Measurements from ENCODE around the gene RCN2. TPM values are rescaled to one million over a fixed set of nuclear protein-coding genes. Genes with fewer than 3 reads are reported as not detected.

RCN2 gene
- total and polyA plus RNA-seq, 2 experiments from 2014 or later = 170 to 327 TPM

- no peak for TF ChIP-seq ETS1 (IDR thresholded peaks at IDR 0.05)
- TF ChIP-seq REST (IDR thresholded peaks at IDR 0.05; ENCODE audit: unreplicated experiment) = no peak
- TF ChIP-seq ZNF331 (CRISPR knock-in tag; IDR thresholded peaks at IDR 0.05; ENCODE audit: low read depth) = no peak
- TF ChIP-seq NANOG (IDR thresholded peaks at IDR 0.05; ENCODE audit: borderline replicate concordance) = no peak
Measured at GRCh38 chr15:76912430-76912829, 19.1 kb upstream of the RCN2 start (continued).

GRCh38 chr15:76913737-76914136 is 17.8 kb upstream of the RCN2 start:
- ATAC-seq (no peak), DNase-seq (ENCODE audit: low spot score) (no peak)
- no peaks in the 10 kb centered on the region for H3F3A ChIP-seq (replicated peaks; ENCODE audit: low read depth)
- no peak overlapping the region for H3K4me3 Mint-ChIP-seq
- H3K36me3 Mint-ChIP-seq (ENCODE audit: low read depth) = no peaks in the 10 kb centered on the region
- 0 out of 2 replicates have a peak, but pooled peaks cover 10% of the 10 kb centered on the region for H3K9me2 ChIP-seq (ENCODE audit: insufficient read depth)
- no peaks in the 10 kb centered on the region for H3K4me1 ChIP-seq (ENCODE audit: insufficient read depth)
- H3K36me3 ChIP-seq (ENCODE audit: insufficient read depth) = no peaks in the 10 kb centered on the region
- no peaks in the 10 kb centered on the region for H4K20me1 ChIP-seq (replicated peaks; ENCODE audit: insufficient read depth)
- H3K27ac ChIP-seq (ENCODE audit: low read depth) = no peak overlapping the region
- no peak overlapping the region for H3K4me3 ChIP-seq
- H3K4me1 Mint-ChIP-seq = no peaks in the 10 kb centered on the region
- H3K27me3 Mint-ChIP-seq (ENCODE audit: insufficient read depth, low read depth, poor library complexity) = no peaks in the 10 kb centered on the region
- H3K27me3 ChIP-seq (ENCODE audit: insufficient read depth) = no peaks in the 10 kb centered on the region; the same call in 1 of the 2 replicates
- no peak overlapping the region for H3K27ac Mint-ChIP-seq
- no peaks in the 10 kb centered on the region for H3K9me3 Mint-ChIP-seq
- H2AFZ ChIP-seq = no peak overlapping the region
- no peak overlapping the region for H3K4me2 ChIP-seq
- H3K79me2 ChIP-seq (replicated peaks; ENCODE audit: insufficient read depth) = no peaks in the 10 kb centered on the region
- no peak for TF ChIP-seq ETS1 (IDR thresholded peaks at IDR 0.05)
- TF ChIP-seq CREB1 (CRISPR knock-in tag; IDR thresholded peaks at IDR 0.05; ENCODE audit: low read depth) = no peak
- TF ChIP-seq STAT1 (IDR thresholded peaks at IDR 0.05; ENCODE audit: unreplicated experiment) = no peak
- no peak for TF ChIP-seq ZNF114 (CRISPR knock-in tag; IDR thresholded peaks at IDR 0.05)
- no peak for TF ChIP-seq POLR2AphosphoS5 (IDR thresholded peaks at IDR 0.05; ENCODE audit: low read depth)
- TF ChIP-seq NANOG (IDR thresholded peaks at IDR 0.05; ENCODE audit: borderline replicate concordance) = no peak
- TF ChIP-seq REST (IDR thresholded peaks at IDR 0.05; ENCODE audit: unreplicated experiment) = no peak
- TF ChIP-seq EZH2 (IDR thresholded peaks at IDR 0.05; ENCODE audit: low read depth, unreplicated experiment) = no peak
- no peak for TF ChIP-seq ZNF331 (CRISPR knock-in tag; IDR thresholded peaks at IDR 0.05; ENCODE audit: low read depth)
- TF ChIP-seq CTCF (conservative IDR thresholded peaks at IDR 0.05; ENCODE audit: low read depth in 2 of 2) = no peak
- no peak for TF ChIP-seq EZH2phosphoT487 (IDR thresholded peaks at IDR 0.05; ENCODE audit: unreplicated experiment)
